Fibroblast of mammary gland (primary cell): ENCODE data around the gene FBXL14.
A peak's percentile ranks its signal among the peaks of the same experiment; 100 is the strongest.

Experiments
- DNase-seq: peaks from one replicate; pipeline ENCODE4 v3.0.0-alpha.2; 2010; ENCODE audit warnings: low read depth
- H3K4me3 ChIP-seq: 2 replicates; pipeline ENCODE4 v1.5.1; 2011; ENCODE audit warnings: low read depth, mild to moderate bottlenecking, low read length, moderate library complexity; ENCODE audit not compliant: control insufficient read depth
- TF ChIP-seq, protein P1 (sequence below): conservative IDR thresholded peaks from 2 replicates; pipeline ENCODE4 v1.5.1; 2011; ENCODE audit warnings: low read depth, low read length, inconsistent platforms; ENCODE audit not compliant: control insufficient read depth, insufficient read depth

Gene FBXL14, protein sequence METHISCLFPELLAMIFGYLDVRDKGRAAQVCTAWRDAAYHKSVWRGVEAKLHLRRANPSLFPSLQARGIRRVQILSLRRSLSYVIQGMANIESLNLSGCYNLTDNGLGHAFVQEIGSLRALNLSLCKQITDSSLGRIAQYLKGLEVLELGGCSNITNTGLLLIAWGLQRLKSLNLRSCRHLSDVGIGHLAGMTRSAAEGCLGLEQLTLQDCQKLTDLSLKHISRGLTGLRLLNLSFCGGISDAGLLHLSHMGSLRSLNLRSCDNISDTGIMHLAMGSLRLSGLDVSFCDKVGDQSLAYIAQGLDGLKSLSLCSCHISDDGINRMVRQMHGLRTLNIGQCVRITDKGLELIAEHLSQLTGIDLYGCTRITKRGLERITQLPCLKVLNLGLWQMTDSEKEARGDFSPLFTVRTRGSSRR

GRCh38 chr12:1594261-1595025, at the start of gene FBXL14:
Gene FBXL14 (minus strand): TSS chr12:1594581. CDS start chr12:1594066, 515 bp downstream.
- TF ChIP-seq, protein P1, sequence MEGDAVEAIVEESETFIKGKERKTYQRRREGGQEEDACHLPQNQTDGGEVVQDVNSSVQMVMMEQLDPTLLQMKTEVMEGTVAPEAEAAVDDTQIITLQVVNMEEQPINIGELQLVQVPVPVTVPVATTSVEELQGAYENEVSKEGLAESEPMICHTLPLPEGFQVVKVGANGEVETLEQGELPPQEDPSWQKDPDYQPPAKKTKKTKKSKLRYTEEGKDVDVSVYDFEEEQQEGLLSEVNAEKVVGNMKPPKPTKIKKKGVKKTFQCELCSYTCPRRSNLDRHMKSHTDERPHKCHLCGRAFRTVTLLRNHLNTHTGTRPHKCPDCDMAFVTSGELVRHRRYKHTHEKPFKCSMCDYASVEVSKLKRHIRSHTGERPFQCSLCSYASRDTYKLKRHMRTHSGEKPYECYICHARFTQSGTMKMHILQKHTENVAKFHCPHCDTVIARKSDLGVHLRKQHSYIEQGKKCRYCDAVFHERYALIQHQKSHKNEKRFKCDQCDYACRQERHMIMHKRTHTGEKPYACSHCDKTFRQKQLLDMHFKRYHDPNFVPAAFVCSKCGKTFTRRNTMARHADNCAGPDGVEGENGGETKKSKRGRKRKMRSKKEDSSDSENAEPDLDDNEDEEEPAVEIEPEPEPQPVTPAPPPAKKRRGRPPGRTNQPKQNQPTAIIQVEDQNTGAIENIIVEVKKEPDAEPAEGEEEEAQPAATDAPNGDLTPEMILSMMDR, result no peak
- H3K4me3 ChIP-seq, result peak within 1 kb of the TSS; percentile 64
- peak; percentile 73 for DNase-seq

- no peak for DNase-seq
- H3K4me3 ChIP-seq, result no peak overlapping the region
- TF ChIP-seq, protein P1, result no peak
Measured at GRCh38 chr12:1643905-1644533, 49.6 kb upstream of the FBXL14 start.

DNA sequence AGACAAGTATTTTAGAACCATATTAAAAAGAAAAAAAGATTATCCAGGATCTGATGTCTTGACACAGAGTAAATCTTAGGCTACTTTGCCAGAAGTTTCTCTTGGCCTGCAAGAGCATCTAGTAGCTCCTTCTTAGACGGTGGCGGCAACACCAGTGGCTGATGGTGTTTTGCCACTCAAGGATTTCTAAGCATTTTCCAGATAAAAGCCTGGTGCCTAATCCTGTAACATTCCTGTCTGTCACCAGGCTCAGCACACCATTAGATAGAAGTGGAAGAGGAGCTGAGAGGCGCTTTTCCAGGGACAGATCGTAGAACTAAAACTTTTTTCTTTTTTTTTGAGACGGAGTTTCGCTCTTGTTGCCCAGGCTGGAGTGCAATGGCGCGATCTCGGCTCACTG, 48.7 kb upstream of the FBXL14 start:
- no peak overlapping the region for H3K4me3 ChIP-seq
- DNase-seq, result no peak
- TF ChIP-seq, protein P1, result no peak

- TF ChIP-seq, protein P1, result no peak
- no peak for DNase-seq
- H3K4me3 ChIP-seq, result no peak overlapping the region
Measured at GRCh38 chr12:1642513-1642912, 48.1 kb upstream of the FBXL14 start.

DNA sequence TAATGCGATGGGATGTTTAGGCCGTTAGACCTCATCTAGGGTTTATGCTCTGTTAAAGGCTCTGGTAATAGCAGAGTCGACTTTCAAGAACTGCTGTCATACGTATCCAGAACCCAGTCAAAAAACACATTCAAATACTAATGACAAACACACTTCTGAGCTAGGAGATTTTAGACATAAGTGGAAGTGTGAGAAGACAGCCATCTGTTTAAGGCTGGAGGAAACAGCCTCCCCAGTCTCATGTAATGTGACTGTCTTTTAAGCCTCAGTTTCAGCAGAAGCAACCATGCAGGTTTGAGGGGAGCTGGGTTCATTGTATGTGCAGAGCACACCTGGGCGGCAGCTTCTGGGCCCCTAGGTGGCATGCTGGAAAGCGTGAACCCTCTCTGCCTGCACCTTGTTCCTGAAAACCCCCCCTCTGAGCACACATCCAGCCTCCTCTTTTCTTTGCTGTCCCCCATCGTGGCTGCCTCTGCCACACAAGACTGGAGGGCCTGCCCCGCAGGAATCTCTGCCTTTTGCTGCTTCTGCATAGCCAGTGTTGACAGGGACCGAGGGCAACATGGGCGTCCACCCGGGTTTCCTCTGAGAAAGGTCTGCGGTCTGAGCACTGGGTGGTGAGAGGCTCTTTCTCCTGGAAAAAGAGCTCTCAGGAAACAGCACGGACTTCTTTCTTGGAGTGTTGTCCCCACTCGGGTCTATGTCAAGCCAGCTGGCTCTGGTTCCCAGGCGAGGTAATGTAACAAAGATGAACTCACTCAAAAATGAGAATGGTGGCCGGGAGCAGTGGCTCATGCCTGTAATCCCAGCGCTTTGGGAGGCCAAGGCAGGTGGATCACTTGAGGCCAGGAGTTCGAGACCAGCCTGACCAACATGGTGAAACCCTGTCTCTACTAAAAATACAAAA, 46.2 kb upstream of the FBXL14 start:
- H3K4me3 ChIP-seq, result no peak overlapping the region
- TF ChIP-seq, protein P1, result no peak
- DNase-seq, result no peak

DNA sequence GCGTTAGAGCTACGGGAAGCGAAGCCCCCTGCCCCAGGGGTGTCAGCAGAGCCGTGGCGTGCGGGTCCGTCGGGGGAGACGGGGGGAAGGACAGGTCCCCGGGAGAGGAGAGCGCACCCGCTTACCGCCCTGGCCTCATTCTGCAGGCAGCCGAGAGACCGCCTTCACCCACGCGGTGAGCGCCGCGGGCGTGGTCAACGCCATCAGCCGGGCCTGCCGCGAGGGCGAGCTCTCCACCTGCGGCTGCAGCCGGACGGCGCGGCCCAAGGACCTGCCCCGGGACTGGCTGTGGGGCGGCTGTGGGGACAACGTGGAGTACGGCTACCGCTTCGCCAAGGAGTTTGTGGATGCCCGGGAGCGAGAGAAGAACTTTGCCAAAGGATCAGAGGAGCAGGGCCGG, 45.2 kb upstream of the FBXL14 start:
- TF ChIP-seq, protein P1, result no peak
- H3K4me3 ChIP-seq, result no peak overlapping the region
- DNase-seq, result no peak
